AG04450 (cell line): Measurements from ENCODE around the gene PAEP. TPM values are rescaled to one million over a fixed set of nuclear protein-coding genes. Genes with fewer than 3 reads are reported as not detected.
"Not testable (repeated sequence)": the region's sequence is repeated elsewhere in the genome, so short reads cannot be mapped to it uniquely, and the experiment has no call there.

Experiments used
- CTCF ChIA-PET: fragments of 300-600, 350-600 bp; formaldehyde crosslinking; extraction: SDS; loops from one replicate; lab custom pipeline; 2022; ENCODE audit warnings: antibody characterized with exemption, inconsistent platforms; lab: Charles Lee
- POLR2A ChIA-PET: fragments of 350-600 bp; formaldehyde crosslinking; extraction: SDS; loops from one replicate; lab custom pipeline; 2021; ENCODE audit warnings: antibody characterized with exemption, inconsistent platforms; lab: Yijun Ruan, JAX
- DNase-seq: peaks from one replicate; pipeline ENCODE4 v3.0.0-alpha.2; 2011; ENCODE audit warnings: low read depth, low spot score
- H3K27ac ChIP-seq: one replicate; pipeline ENCODE4 v1.5.1; 2012; ENCODE audit warnings: low read depth, low read length, control low read depth
- H3K27me3 ChIP-seq: one replicate; pipeline ENCODE4 v1.6.0; 2012; ENCODE audit warnings: low read length; ENCODE audit not compliant: control insufficient read depth, insufficient read depth
- H3K4me3 ChIP-seq: 2 replicates; pipeline ENCODE4 v1.5.1; 2011; ENCODE audit warnings: mild to moderate bottlenecking, low read depth, low read length, control low read depth
- H3K9me3 ChIP-seq: 2 replicates; pipeline ENCODE4 v1.5.1; 2012; ENCODE audit warnings: low read length; ENCODE audit not compliant: control insufficient read depth, insufficient read depth
- CTCF ChIP-seq: IDR thresholded peaks from 2 replicates; pipeline ENCODE4 v1.5.1; 2011; ENCODE audit warnings: low read depth, low read length, control low read depth, inconsistent platforms
- polyA plus RNA-seq: library from polyadenylated mRNA; depleted of rRNA; stranded (reverse); fragments of >200 nt; gene quantifications from 2 replicates; pipeline ENCODE4 v1.2.3, GENCODE V29; 2011

The PAEP gene
- polyA plus RNA-seq, 1 experiment: not detected

- DNase-seq: no peak
- no peak for TF ChIP-seq CTCF
- Histone ChIP-seq H3K4me3 (no peak overlapping the region), H3K27ac (no peak overlapping the region), H3K27me3 (peaks cover 4% of the 10 kb centered on the region), H3K9me3 (no peaks in the 10 kb centered on the region)
- POLR2A ChIA-PET: no interaction called here
- CTCF ChIA-PET: no interaction called here
Observed at GRCh38 chr9:135533113-135533512, 28.4 kb upstream of the PAEP start.

GRCh38 chr9:135533674-135534073 is 27.9 kb upstream of the PAEP start:
- no peak overlapping the region for H3K4me3 ChIP-seq
- DNase-seq: no peak
- POLR2A ChIA-PET: no interaction called here
- CTCF ChIA-PET: no interaction called here
- no peaks in the 10 kb centered on the region for H3K9me3 ChIP-seq
- TF ChIP-seq CTCF: no peak
- H3K27ac ChIP-seq: no peak overlapping the region
- peaks cover 4% of the 10 kb centered on the region for H3K27me3 ChIP-seq

GRCh38 chr9:135534192-135534711 is 27.3 kb upstream of the PAEP start:
- POLR2A ChIA-PET, CTCF ChIA-PET, DNase-seq: not testable (repeated sequence)

GRCh38 chr9:135534826-135535225 is 26.7 kb upstream of the PAEP start:
- CTCF ChIA-PET, H3K4me3 ChIP-seq, H3K27ac ChIP-seq, DNase-seq, H3K9me3 ChIP-seq, H3K27me3 ChIP-seq, POLR2A ChIA-PET: not testable (repeated sequence)

More at GRCh38 chr9:135534192-135534711, 27.3 kb upstream of the PAEP start:
- H3K27me3 ChIP-seq, H3K27ac ChIP-seq, H3K9me3 ChIP-seq, H3K4me3 ChIP-seq: not testable (repeated sequence)

- CTCF ChIA-PET: interaction anchor here (0.6 kb wide), 1 partner anchor 67 kb away, joined by 5 read pairs; no protein-coding TSS in a partner anchor
- H3K27ac ChIP-seq, H3K27me3 ChIP-seq, POLR2A ChIA-PET, H3K4me3 ChIP-seq, DNase-seq, H3K9me3 ChIP-seq: not testable (repeated sequence)
Observed at GRCh38 chr9:135535631-135536030, 25.9 kb upstream of the PAEP start.

- no peak overlapping the region for H3K27ac ChIP-seq
- no peaks in the 10 kb centered on the region for H3K9me3 ChIP-seq
- no peak for DNase-seq
- ChIA-PET CTCF (interaction anchor here (0.6 kb wide), 1 partner anchor 66 kb away, joined by 5 read pairs; no protein-coding TSS in a partner anchor), POLR2A (no interaction called here)
- TF ChIP-seq CTCF: no peak
- no peak overlapping the region for H3K4me3 ChIP-seq
- peaks cover 2% of the 10 kb centered on the region for H3K27me3 ChIP-seq
Observed at GRCh38 chr9:135536216-135536615, 25.3 kb upstream of the PAEP start.

GRCh38 chr9:135543262-135543894 is 18.2 kb upstream of the PAEP start:
- H3K4me3 ChIP-seq, H3K9me3 ChIP-seq, H3K27ac ChIP-seq, H3K27me3 ChIP-seq, DNase-seq, POLR2A ChIA-PET: not testable (repeated sequence)
- CTCF ChIA-PET: interaction anchor here (0.7 kb wide), 1 partner anchor 12 kb away, joined by 3 read pairs; no protein-coding TSS in a partner anchor
